ENCODE data around the gene TNFAIP3. TPM values are rescaled to one million over a fixed set of nuclear protein-coding genes. Genes with fewer than 3 reads are reported as not detected.
A peak's percentile ranks its signal among the peaks of the same experiment; 100 is the strongest.

TNFAIP3 gene
- total and polyA plus RNA-seq, 2 donors (not counting 1 experiment from before 2014, with no cell fraction given), result 7.8 to 23.5 TPM

GRCh38 chr6:137904822-137905617 lies 38.0 kb downstream of the TNFAIP3 start:
- no peak overlapping the region for H3K4me3 ChIP-seq (replicated peaks in 1 of 4; ENCODE audit: control extremely low read depth in 1 of 4, insufficient read depth in 1 of 4, low read depth in 3 of 4, low read length in 4 of 4)

DNA sequence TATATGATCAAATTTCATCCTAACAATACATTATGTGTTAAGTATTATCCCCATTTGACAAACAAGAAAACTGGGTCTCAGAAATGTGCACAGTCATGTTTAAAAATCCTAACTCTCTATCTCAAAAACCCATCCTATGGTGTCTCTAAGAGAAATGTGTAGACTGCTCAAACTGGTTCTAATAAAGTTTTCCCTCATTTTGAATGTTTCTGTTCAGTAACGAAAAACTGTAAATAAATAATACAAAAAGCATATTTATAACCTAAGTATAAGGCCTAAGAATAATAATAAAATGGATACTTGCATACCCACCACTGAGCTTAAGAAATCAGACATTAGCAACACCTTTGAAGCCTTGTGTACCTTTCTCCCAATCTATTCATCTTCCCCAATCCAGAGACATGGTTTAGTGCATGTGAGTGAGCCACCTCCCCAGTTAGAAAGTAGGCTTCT lies 39.0 kb downstream of the TNFAIP3 start:
- H3K79me2 ChIP-seq (ENCODE audit: control insufficient read depth, insufficient read depth, low read length), result no peaks in the 10 kb centered on the region
- no peak for TF ChIP-seq EZH2 (IDR thresholded peaks at IDR 0.05; ENCODE audit: low read length, missing control alignments)
- TF ChIP-seq, protein P1, sequence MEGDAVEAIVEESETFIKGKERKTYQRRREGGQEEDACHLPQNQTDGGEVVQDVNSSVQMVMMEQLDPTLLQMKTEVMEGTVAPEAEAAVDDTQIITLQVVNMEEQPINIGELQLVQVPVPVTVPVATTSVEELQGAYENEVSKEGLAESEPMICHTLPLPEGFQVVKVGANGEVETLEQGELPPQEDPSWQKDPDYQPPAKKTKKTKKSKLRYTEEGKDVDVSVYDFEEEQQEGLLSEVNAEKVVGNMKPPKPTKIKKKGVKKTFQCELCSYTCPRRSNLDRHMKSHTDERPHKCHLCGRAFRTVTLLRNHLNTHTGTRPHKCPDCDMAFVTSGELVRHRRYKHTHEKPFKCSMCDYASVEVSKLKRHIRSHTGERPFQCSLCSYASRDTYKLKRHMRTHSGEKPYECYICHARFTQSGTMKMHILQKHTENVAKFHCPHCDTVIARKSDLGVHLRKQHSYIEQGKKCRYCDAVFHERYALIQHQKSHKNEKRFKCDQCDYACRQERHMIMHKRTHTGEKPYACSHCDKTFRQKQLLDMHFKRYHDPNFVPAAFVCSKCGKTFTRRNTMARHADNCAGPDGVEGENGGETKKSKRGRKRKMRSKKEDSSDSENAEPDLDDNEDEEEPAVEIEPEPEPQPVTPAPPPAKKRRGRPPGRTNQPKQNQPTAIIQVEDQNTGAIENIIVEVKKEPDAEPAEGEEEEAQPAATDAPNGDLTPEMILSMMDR (conservative IDR thresholded peaks at IDR 0.05 in 1 of 2, IDR thresholded peaks at IDR 0.05 in 1 of 2; ENCODE audit: low read depth in 1 of 2, low read length in 2 of 2), result no peak
- no peak overlapping the region for H2AFZ ChIP-seq (ENCODE audit: low read length)
- no peak overlapping the region for H3K27ac ChIP-seq (ENCODE audit: insufficient read depth, low read length)
- no peak overlapping the region for H3K4me2 ChIP-seq (ENCODE audit: extremely low read depth, insufficient read depth, low read length)
- no peaks in the 10 kb centered on the region for H3K36me3 ChIP-seq (ENCODE audit: control insufficient read depth, insufficient read depth, low read length)
- no peaks in the 10 kb centered on the region for H4K20me1 ChIP-seq (ENCODE audit: control insufficient read depth, extremely low read depth, insufficient read depth, low read length)
- H3K9me3 ChIP-seq (ENCODE audit: control insufficient read depth, insufficient read depth, low read depth, low read length), result no peaks in the 10 kb centered on the region
- H3K27me3 ChIP-seq (ENCODE audit: control insufficient read depth, insufficient read depth, low read length), result no peaks in the 10 kb centered on the region
- H3K9ac ChIP-seq (ENCODE audit: insufficient read depth, low read length), result no peak overlapping the region
- H3K4me3 ChIP-seq (replicated peaks in 1 of 4; ENCODE audit: control extremely low read depth in 1 of 4, insufficient read depth in 1 of 4, low read depth in 3 of 4, low read length in 4 of 4), result no peak overlapping the region
- no peaks in the 10 kb centered on the region for H3K4me1 ChIP-seq (ENCODE audit: control insufficient read depth, extremely low read depth, insufficient read depth, low read length)
- no peak for DNase-seq (ENCODE audit: low read depth in 2 of 2)

More at GRCh38 chr6:137904822-137905617, 38.0 kb downstream of the TNFAIP3 start:
- Histone ChIP-seq H2AFZ (ENCODE audit: low read length) (no peak overlapping the region), H3K4me2 (ENCODE audit: extremely low read depth, insufficient read depth, low read length) (no peak overlapping the region), H3K27me3 (ENCODE audit: control insufficient read depth, insufficient read depth, low read length) (no peaks in the 10 kb centered on the region), H3K27ac (ENCODE audit: insufficient read depth, low read length) (no peak overlapping the region), H3K36me3 (ENCODE audit: control insufficient read depth, insufficient read depth, low read length) (no peaks in the 10 kb centered on the region), H4K20me1 (ENCODE audit: control insufficient read depth, extremely low read depth, insufficient read depth, low read length) (no peaks in the 10 kb centered on the region), H3K9me3 (ENCODE audit: control insufficient read depth, insufficient read depth, low read depth, low read length) (no peaks in the 10 kb centered on the region), H3K79me2 (ENCODE audit: control insufficient read depth, insufficient read depth, low read length) (no peaks in the 10 kb centered on the region), H3K4me1 (ENCODE audit: control insufficient read depth, extremely low read depth, insufficient read depth, low read length) (no peaks in the 10 kb centered on the region), H3K9ac (ENCODE audit: insufficient read depth, low read length) (no peak overlapping the region)
- no peak for TF ChIP-seq EZH2 (IDR thresholded peaks at IDR 0.05; ENCODE audit: low read length, missing control alignments)
- TF ChIP-seq, protein P1 (conservative IDR thresholded peaks at IDR 0.05 in 1 of 2, IDR thresholded peaks at IDR 0.05 in 1 of 2; ENCODE audit: low read depth in 1 of 2, low read length in 2 of 2), result no peak
- peak in 1 of 2 donors; percentile 51 for DNase-seq (ENCODE audit: low read depth in 2 of 2)

GRCh38 chr6:137907170-137907569 lies 40.1 kb downstream of the TNFAIP3 start:
- H3K4me3 ChIP-seq (replicated peaks in 1 of 4; ENCODE audit: control extremely low read depth in 1 of 4, insufficient read depth in 1 of 4, low read depth in 3 of 4, low read length in 4 of 4), result no peak overlapping the region
- no peaks in the 10 kb centered on the region for H3K9me3 ChIP-seq (ENCODE audit: control insufficient read depth, insufficient read depth, low read depth, low read length)
- no peaks in the 10 kb centered on the region for H3K4me1 ChIP-seq (ENCODE audit: control insufficient read depth, extremely low read depth, insufficient read depth, low read length)
- DNase-seq (ENCODE audit: low read depth in 2 of 2), result no peak
- H3K9ac ChIP-seq (ENCODE audit: insufficient read depth, low read length), result no peak overlapping the region
- H2AFZ ChIP-seq (ENCODE audit: low read length), result no peak overlapping the region
- TF ChIP-seq, protein P1 (conservative IDR thresholded peaks at IDR 0.05 in 1 of 2, IDR thresholded peaks at IDR 0.05 in 1 of 2; ENCODE audit: low read depth in 1 of 2, low read length in 2 of 2), result no peak
- TF ChIP-seq EZH2 (IDR thresholded peaks at IDR 0.05; ENCODE audit: low read length, missing control alignments), result no peak
- no peaks in the 10 kb centered on the region for H4K20me1 ChIP-seq (ENCODE audit: control insufficient read depth, extremely low read depth, insufficient read depth, low read length)
- no peaks in the 10 kb centered on the region for H3K79me2 ChIP-seq (ENCODE audit: control insufficient read depth, insufficient read depth, low read length)
- no peak overlapping the region for H3K4me2 ChIP-seq (ENCODE audit: extremely low read depth, insufficient read depth, low read length)
- no peaks in the 10 kb centered on the region for H3K36me3 ChIP-seq (ENCODE audit: control insufficient read depth, insufficient read depth, low read length)
- H3K27me3 ChIP-seq (ENCODE audit: control insufficient read depth, insufficient read depth, low read length), result no peaks in the 10 kb centered on the region
- H3K27ac ChIP-seq (ENCODE audit: insufficient read depth, low read length), result no peak overlapping the region
